HK-2 (cell line): ENCODE results near the gene MAPK8.
"Not testable (repeated sequence)": the region's sequence is repeated elsewhere in the genome, so short reads cannot be mapped to it uniquely, and the experiment has no call there.

ENCODE experiments used
- DNase-seq: peaks from one replicate; pipeline ENCODE4 v3.0.0-alpha.2; 2018; ENCODE audit not compliant: unreplicated experiment

The MAPK8 gene

DNA sequence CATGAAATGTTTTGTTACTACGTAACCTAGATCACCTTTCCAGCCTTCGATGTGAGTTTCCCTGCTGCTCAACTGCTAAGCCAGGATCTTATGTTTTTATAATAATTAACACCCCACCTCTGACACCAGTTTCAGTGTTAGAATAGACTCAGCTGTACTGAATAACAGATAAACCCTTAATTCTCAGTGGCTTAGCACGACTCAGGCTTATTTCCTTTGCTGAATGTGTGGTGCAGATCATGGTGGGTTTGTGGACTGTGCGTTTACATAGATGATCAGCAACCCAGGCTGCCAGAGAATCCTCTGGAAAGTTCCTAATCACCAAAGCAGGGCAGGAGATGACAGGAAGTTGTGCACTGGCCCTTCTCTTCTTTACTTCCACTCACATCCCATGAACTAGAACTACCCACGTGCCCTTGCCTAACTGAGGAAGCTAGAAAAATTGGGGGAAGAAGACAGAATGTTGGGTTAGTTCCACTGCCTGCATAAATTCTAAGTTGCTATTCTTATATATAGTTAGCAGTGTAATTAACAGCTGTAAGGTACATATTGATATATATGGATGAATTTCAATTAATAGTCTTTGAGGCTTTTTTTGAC, 111.8 kb downstream of the MAPK8 start:
- no peak for DNase-seq

DNA sequence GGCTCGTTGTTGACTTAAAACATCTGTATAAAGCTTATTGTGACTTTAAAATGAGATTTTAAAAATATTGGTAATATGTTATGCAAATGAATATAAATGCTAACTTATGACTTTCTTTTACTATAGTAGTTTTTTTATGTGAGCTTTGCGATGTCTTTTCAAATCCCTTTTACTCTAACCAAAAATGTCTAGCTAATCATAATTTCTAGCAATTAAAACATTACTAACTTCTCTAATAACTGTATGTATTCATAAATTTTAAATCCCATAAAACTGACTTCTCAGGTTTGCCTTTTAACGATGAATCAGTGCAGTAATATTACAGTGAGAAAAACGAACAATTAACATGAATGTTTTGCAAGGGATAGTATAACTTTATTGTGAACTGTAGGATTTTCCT, 113.2 kb downstream of the MAPK8 start:
- no peak for DNase-seq

- DNase-seq: not testable (repeated sequence)
Observed at GRCh38 chr10:48421862-48422261, 115.4 kb downstream of the MAPK8 start.

DNA sequence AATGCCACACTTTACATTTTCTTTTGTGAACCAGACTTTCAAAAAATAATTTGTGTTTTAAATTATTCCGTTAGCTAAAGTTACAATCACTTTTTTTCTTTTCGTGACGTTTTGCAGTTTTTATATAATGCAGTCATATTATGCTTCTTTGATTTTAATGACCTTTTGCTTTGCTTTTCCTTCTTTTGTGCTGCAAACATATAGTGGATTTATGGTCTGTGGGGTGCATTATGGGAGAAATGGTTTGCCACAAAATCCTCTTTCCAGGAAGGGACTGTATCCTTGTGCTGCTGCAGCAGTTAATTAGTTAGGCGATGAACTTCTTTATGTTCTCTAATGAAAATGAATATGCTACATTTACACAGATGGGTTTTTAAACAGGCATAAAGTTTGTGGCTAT, 117.4 kb downstream of the MAPK8 start:
- no peak for DNase-seq

GRCh38 chr10:48428896-48429295, 122.4 kb downstream of the MAPK8 start:
- no peak for DNase-seq

- no peak for DNase-seq
Observed at GRCh38 chr10:48429309-48429708, 122.8 kb downstream of the MAPK8 start.

- DNase-seq: no peak
Observed at GRCh38 chr10:48430402-48430993, 124.0 kb downstream of the MAPK8 start.

DNA sequence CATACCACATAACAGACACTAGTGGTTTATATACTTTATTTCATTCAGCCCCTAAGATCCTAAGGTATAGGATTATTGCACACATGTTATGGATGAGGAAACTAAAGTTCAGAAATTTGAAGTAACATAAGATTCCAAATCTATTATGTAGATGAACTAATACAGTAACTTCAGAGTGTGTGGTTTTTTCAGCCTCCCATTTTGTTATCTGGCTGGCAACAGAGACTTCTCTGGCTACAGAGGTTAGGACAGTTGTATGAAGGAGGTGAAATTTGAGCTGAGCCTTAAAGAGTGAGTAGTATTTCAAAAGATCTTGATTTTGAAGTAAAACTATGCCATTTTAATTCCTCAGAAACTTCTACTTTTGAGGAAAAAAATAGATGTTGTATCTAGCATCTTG, 125.4 kb downstream of the MAPK8 start:
- DNase-seq: no peak

GRCh38 chr10:48437546-48437945, 131.1 kb downstream of the MAPK8 start:
- DNase-seq: no peak

- no peak for DNase-seq
Observed at GRCh38 chr10:48439031-48439430, 132.6 kb downstream of the MAPK8 start.

DNA sequence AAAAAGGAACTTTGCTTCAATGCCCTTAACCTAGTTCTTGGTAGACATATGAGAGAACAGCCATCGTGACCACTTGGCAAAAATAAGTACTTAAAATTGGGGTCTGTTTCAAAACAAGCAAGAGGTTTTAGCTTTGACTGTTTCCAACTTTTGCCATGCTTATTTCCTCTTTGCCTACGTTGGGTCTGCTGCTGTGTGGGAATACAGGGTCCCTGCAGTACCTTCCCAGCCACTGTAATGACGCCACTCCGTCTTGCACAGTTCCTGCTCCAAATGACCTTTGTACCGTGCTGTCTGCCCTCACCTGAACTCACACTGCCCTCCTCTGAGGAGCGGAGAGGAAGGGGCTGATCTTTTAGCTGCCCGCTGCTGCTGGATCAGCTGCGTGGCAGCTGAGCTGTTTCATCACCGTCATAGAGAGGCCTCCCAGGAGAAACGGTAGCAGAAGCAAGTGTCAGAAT, 133.1 kb downstream of the MAPK8 start:
- DNase-seq: no peak

- no peak for DNase-seq
Observed at GRCh38 chr10:48440771-48441170, 134.3 kb downstream of the MAPK8 start.

- no peak for DNase-seq
Observed at GRCh38 chr10:48442090-48442808, 135.8 kb downstream of the MAPK8 start.

- DNase-seq: no peak
Observed at GRCh38 chr10:48442809-48443177, 136.3 kb downstream of the MAPK8 start.

- no peak for DNase-seq
Observed at GRCh38 chr10:48444266-48444665, 137.8 kb downstream of the MAPK8 start.

- DNase-seq: peak; percentile 66
Observed at GRCh38 chr10:48444861-48445841, 138.7 kb downstream of the MAPK8 start.

GRCh38 chr10:48445932-48446331, 139.5 kb downstream of the MAPK8 start:
- no peak for DNase-seq

GRCh38 chr10:48446785-48447184, 140.3 kb downstream of the MAPK8 start:
- no peak for DNase-seq

- DNase-seq: no peak
Observed at GRCh38 chr10:48447356-48448215, 141.1 kb downstream of the MAPK8 start.

- DNase-seq: peak; percentile 65
Observed at GRCh38 chr10:48448796-48449195, 142.3 kb downstream of the MAPK8 start.
